ENCODE results near the gene TECPR2.
"Not testable (repeated sequence)": the region's sequence is repeated elsewhere in the genome, so short reads cannot be mapped to it uniquely, and the experiment has no call there.

TECPR2 gene

GRCh38 chr14:102362545-102363181 is at the start of gene TECPR2, which contains the start of gene CINP:
Gene TECPR2, plus strand, starts transcription at chr14:102362941. Its CDS starts 13,781 bp downstream, at chr14:102376722.
Gene CINP, minus strand, starts transcription at chr14:102362890. Its CDS starts 39 bp downstream, at chr14:102362851.
- peak; percentile 87 for DNase-seq

DNA sequence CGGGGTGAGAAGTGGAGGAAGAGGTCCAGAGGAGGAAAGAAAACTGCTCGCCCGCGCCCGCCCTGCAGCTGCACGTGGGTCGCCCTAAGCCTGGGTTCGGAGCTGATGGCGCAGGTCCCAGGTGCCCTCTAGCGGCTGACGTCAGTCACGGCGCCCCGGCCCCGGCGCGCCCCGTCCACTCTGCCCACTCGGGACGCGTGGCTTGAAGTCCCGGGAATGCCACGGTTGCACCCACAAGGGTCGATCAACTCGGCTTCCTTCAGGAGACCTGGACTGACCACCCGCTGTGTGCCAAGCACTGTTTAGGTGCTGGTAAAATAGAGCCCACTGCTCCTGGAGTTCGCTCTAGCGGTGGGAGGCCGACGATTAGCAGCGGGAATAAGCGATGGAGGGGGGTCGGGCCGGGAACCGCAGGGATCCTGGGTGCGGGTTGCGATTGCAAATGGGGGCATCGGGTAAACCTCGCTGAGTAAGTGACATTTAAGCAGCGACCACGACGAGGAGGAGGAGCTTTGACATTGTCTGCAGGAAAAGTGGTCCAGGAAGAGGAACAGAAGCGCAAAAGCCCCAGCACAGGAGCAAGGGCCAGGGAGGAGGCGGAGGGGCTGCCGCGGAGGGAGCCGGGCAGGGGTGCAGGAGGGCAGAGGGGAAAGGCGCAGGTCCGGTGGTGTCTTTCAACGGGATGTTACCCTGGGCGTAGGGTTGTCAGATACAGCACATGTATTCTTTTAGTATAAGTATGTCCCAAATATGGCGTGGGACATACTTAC is 48.3 kb upstream of the TECPR2 start:
- peak; percentile 71 for DNase-seq

- no peak for DNase-seq
These were observed 47.6 kb upstream of the TECPR2 start for GRCh38 chr14:102315121-102315520.

DNA sequence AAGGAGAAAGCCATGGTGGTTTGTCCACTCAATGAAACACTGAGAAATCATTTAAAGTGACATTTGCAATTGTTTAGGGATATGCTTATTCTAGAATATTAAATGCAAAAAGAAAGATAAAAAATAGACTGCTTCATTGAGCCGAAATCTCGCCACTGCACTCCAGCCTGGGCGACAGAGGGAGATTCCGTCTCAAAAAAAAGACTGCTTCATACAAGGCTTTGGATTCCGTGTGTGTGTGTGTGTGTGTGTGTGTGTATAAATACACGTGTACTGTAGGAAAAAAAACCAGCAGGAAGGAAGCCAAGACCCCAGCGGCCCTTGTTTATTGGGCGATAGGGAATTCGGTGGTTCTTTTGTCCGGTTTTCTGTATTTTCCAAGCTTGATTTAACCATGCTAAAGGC is 46.4 kb upstream of the TECPR2 start:
- peak; percentile 30 for DNase-seq

DNA sequence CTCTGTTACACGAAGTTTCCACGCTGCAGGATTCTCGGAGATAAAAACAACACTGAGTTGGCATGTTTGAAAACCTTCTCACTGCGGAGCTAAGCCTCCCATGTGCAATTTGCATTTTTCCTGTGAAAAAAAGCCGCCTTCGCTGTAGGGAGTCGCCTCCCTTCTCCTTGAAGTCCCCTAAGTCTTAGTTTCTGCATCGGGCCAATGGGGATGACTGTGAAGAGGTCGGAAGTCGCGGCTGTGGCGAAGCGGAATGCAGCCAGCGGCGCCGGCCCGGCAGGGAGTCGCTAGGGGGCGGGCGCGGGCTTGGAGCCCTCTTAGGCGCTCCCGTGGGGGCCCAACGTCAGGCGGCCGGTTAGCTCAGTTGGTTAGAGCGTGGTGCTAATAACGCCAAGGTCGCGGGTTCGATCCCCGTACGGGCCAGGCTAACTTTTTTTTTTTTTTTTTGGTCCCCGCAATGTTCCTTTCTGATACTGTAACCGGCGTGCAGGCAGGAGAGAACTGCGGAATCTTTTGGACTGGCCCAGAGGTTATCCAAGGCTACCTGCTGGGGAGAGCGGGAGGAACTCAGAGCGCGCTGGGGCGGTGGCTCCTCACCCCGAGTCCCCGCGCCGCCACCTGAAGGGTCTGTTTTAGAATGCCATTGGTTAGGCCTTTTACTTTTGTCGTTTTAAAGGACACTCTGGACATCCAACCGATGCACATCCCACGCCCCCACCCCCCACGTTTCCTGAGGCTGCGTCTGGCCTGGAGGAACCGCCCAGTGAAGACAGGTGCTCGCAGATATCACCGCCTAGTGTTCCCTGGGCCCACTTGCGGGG is 45.8 kb upstream of the TECPR2 start:
- peak; percentile 85 for DNase-seq

DNA sequence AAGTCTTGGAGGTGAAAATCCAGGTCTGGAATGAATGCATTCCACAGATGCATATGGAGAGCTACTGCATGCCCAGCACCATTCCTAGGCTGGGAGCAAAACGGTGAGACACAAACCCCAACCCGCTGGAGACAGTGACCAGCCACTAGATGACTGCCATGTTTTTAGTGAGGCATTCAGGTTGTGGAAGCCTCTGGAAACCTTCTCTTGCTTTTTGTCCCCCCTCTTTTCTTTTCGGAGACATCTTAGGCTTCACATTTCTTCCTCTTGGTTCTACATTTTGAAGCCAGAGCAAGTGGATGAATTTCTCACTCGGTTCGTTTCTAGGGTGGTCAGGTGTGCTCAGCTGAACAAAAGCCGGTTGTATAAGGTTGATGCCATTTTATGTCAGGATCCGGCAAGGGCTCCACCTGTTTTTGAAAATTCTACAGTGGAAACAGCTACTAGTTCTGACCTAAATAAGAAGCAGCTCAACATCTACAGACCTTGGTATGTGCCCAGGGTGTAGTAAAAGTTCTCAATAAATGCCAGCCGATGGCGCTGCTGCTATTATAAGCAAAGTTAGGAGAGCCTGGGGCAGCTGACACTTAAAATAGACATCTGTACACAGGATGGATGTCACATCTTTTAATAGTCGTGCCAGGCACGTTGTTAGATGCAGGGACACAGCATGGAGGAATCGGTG is 45.0 kb upstream of the TECPR2 start:
- DNase-seq: peak; percentile 29

DNA sequence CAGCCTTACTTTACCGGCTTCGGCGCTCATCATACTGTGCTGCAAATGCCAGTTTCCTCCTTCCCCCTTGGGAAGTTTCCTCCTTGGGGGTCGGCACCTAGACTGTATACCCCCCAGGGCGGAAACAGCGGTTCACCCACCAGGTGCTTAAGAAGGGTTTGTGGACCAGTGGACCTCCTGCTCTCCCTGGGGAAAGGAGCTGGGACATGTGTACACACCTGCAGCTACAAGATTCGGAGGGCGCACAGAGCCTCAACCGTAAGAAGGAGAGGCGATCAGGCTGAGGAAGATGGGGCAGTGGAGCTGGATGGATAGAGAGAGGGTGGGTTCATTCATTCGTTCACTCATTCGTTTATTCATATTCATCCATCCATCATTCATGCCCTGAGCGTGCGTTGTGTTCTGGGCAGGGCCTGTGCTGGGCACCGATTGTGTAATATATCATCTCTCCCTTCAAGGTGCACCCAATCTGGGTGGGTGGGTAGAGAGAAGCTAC is 43.9 kb upstream of the TECPR2 start:
- no peak for DNase-seq

GRCh38 chr14:102319351-102320032 is 43.2 kb upstream of the TECPR2 start, which contains the start of gene ZNF839:
Gene ZNF839, plus strand, starts transcription at chr14:102319746. Its CDS starts 20 bp downstream, at chr14:102319766.
- peak; percentile 84 for DNase-seq

GRCh38 chr14:102320033-102320660 is 42.6 kb upstream of the TECPR2 start:
- DNase-seq: no peak

GRCh38 chr14:102320671-102321455 is 41.9 kb upstream of the TECPR2 start:
- no peak for DNase-seq

- no peak for DNase-seq
These were observed 41.0 kb upstream of the TECPR2 start for GRCh38 chr14:102321456-102322422.

GRCh38 chr14:102323102-102323501 is 39.6 kb upstream of the TECPR2 start:
- peak; percentile 8 for DNase-seq

- DNase-seq: no peak
These were observed 36.9 kb upstream of the TECPR2 start for GRCh38 chr14:102325791-102326345.

- DNase-seq: no peak
These were observed 36.2 kb upstream of the TECPR2 start for GRCh38 chr14:102326583-102326982.

GRCh38 chr14:102329381-102329780 is 33.4 kb upstream of the TECPR2 start:
- not testable (repeated sequence) for DNase-seq

DNA sequence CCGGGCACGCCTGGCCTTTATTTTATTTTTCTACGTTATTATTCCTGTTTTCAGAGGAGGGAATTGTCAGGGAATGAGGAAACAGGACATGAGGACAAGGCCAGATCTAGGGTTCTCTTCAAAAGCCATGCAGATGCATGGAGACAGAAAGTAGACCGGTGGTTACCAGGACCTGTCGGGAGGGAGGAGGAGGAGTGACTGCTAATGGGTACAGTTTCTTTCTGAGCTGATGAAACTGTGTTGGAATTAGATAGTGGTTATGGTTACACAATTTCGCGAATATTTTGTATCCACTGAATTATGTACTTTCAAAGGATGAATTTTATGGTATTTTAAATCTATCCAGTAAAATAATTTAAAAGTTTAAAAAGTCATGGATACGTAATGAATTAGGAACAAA is 31.9 kb upstream of the TECPR2 start:
- DNase-seq: no peak

DNA sequence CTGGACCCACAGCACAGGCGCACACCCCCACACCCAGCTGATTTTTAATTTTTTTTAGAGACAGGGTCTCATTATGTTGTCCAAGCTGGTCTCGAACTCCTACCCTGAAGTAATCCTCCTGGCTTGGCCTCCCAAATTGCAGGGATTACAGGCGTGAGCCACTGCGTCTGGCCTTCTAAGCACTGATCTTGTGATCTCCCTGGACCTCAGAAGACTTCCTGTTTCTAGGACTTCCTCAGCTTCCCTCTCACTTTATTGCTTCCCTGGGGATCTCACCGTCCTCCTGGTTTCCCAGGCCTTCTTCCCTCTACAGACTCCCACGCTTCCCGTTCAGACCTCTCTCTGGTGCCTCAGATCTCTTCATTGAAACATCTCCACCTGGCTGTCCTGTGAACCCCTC is 29.4 kb upstream of the TECPR2 start:
- no peak for DNase-seq

- no peak for DNase-seq
These were observed 28.7 kb upstream of the TECPR2 start for GRCh38 chr14:102333795-102334705.
